A549 (cell line): ENCODE results near the gene EML5. TPM values are rescaled to one million over a fixed set of nuclear protein-coding genes. Genes with fewer than 3 reads are reported as not detected.

Experiments used
- ATAC-seq, 2 experiments: fragments of 200-7000 bp in 1 of 2; fragments of >200 bp in 1 of 2; cut with Nextera tagmentation in 1 of 2; cut with Tn5 transposase in 1 of 2; 3 replicates each; pipeline versions ENCODE4 v1.8.0 to v1.9.1; 2018 to 2020; ENCODE audit warnings: mild to moderate bottlenecking in 1 of 2, moderate library complexity in 1 of 2
- CTCF ChIA-PET: fragments of 300-600 bp; sonication (Branson Sonifier 250); formaldehyde crosslinking; extraction: SDS; loops from one replicate; lab custom pipeline; 2021; ENCODE audit warnings: antibody characterized with exemption, inconsistent platforms; lab: Yijun Ruan, JAX
- POLR2A ChIA-PET: fragments of 350-600 bp; formaldehyde crosslinking; extraction: SDS; loops from one replicate; lab custom pipeline; 2021; ENCODE audit warnings: antibody characterized with exemption, inconsistent platforms; lab: Yijun Ruan, JAX
- DNase-seq, 2 experiments: peaks; one replicate each; pipeline versions ENCODE4 v3.0.0 to v3.0.0-alpha.2; 2011 to 2016; ENCODE audit warnings: low read depth in 1 of 2, low spot score in 1 of 2
- FAIRE-seq: peaks from 2 replicates; lab custom pipeline; 2011; peaks lifted over from hg19 to GRCh38; lab: Jason Lieb, UNC
- H3K27ac ChIP-seq, 2 experiments: fragments of >200 bp; sonication (Bioruptor Twin); formaldehyde crosslinking; 3 replicates each; pipeline ENCODE4 v1.5.1; 2016 to 2017
- H3K4me1 ChIP-seq: fragments of >200 bp; sonication (Bioruptor Twin); formaldehyde crosslinking; 3 replicates; pipeline ENCODE4 v1.6.1; 2016
- H3K4me2 ChIP-seq: fragments of >200 bp; sonication (Bioruptor Twin); formaldehyde crosslinking; 3 replicates; pipeline ENCODE4 v1.6.1; 2016
- H3K4me3 ChIP-seq: fragments of >200 bp; sonication (Bioruptor Twin); formaldehyde crosslinking; 3 replicates; pipeline ENCODE4 v1.5.1; 2016
- H3K9me3 ChIP-seq: fragments of >200 bp; sonication (Bioruptor Twin); formaldehyde crosslinking; 3 replicates; pipeline ENCODE4 v1.6.1; 2016
- ATOH8 ChIP-seq: fragments of 250-450 bp; sonication (Bioruptor Pico); IDR thresholded peaks from 2 replicates; pipeline ENCODE4 v1.5.0; 2020; ENCODE audit warnings: low read depth, mild to moderate bottlenecking, moderate library complexity
- BCL3 ChIP-seq: fragments of >200 bp; sonication (Bioruptor Twin); formaldehyde crosslinking; IDR thresholded peaks from 3 replicates; pipeline ENCODE4 v1.6.1; 2016
- CBX2 ChIP-seq: fragments of 200-600 bp; sonication (generic); IDR thresholded peaks from 2 replicates; pipeline ENCODE4 v1.6.1; 2016; ENCODE audit warnings: low read depth, mild to moderate bottlenecking, borderline replicate concordance
- CHD2 ChIP-seq: fragments of 150-350 bp; IDR thresholded peaks from 2 replicates; pipeline ENCODE4 v1.6.1; 2014; ENCODE audit warnings: low read length; ENCODE audit not compliant: partially characterized antibody
- CHD4 ChIP-seq: fragments of 200-600 bp; sonication (generic); IDR thresholded peaks from 2 replicates; pipeline ENCODE4 v1.6.1; 2016; ENCODE audit warnings: antibody characterized with exemption, mild to moderate bottlenecking, borderline replicate concordance
- EHF ChIP-seq: fragments of 250-450 bp; sonication (Bioruptor Pico); IDR thresholded peaks from 2 replicates; pipeline ENCODE4 v1.5.0; 2020; ENCODE audit warnings: mild to moderate bottlenecking
- EHMT2 ChIP-seq: fragments of 200-600 bp; sonication (generic); IDR thresholded peaks from 2 replicates; pipeline ENCODE4 v1.6.1; 2016; ENCODE audit warnings: antibody characterized with exemption, low read depth, mild to moderate bottlenecking, moderate library complexity
- EP300 ChIP-seq, 2 experiments: fragments of >200 bp; sonication (Bioruptor Twin); formaldehyde crosslinking; IDR thresholded peaks; 2 replicates in 1 of 2; 3 replicates in 1 of 2; pipeline ENCODE4 v1.6.1; 2016 to 2017
- FOSL2 ChIP-seq, 2 experiments: fragments of 450-650 bp in 1 of 2; fragments of >200 bp in 1 of 2; sonication (Bioruptor Twin) in 1 of 2; formaldehyde crosslinking; IDR thresholded peaks; 2 replicates each; pipeline versions ENCODE4 v1.5.0 to v1.6.1; 2016 to 2020; ENCODE audit warnings: mild to moderate bottlenecking in 1 of 2, moderate library complexity in 1 of 2
- FOXS1 ChIP-seq: fragments of 250-450 bp; sonication (Bioruptor Pico); IDR thresholded peaks from 2 replicates; pipeline ENCODE4 v1.5.0; 2020; ENCODE audit warnings: mild to moderate bottlenecking, moderate library complexity
- HOXB13 ChIP-seq: fragments of 250-450 bp; sonication (Bioruptor Pico); IDR thresholded peaks from 2 replicates; pipeline ENCODE4 v1.5.0; 2020; ENCODE audit warnings: low read depth, mild to moderate bottlenecking, moderate library complexity
- JUNB ChIP-seq: fragments of >200 bp; sonication (Bioruptor Twin); formaldehyde crosslinking; IDR thresholded peaks from 2 replicates; pipeline ENCODE4 v1.6.1; 2016
- MAFK ChIP-seq: fragments of 450-650 bp; IDR thresholded peaks from 2 replicates; pipeline ENCODE4 v1.6.1; 2014; ENCODE audit not compliant: partially characterized antibody
- MAZ ChIP-seq: fragments of 150-350 bp; IDR thresholded peaks from 2 replicates; pipeline ENCODE4 v1.6.1; 2014; ENCODE audit warnings: antibody characterized with exemption, low read depth, low read length, borderline replicate concordance
- MYC ChIP-seq: IDR thresholded peaks from 2 replicates; pipeline ENCODE4 v1.6.1; 2012; ENCODE audit warnings: mild to moderate bottlenecking, inconsistent platforms, low read length, improper control_type of control experiment, borderline replicate concordance
- NFE2L2 ChIP-seq: fragments of 150-350 bp; conservative IDR thresholded peaks from 2 replicates; pipeline ENCODE4 v1.6.1; 2014; ENCODE audit warnings: low read length
- NPAS2 ChIP-seq: fragments of 250-450 bp; sonication (Bioruptor Pico); IDR thresholded peaks from 2 replicates; pipeline ENCODE4 v1.8.0; 2022; ENCODE audit warnings: mild to moderate bottlenecking, moderate library complexity, borderline replicate concordance
- NR3C1 ChIP-seq: fragments of >200 bp; sonication (Bioruptor Twin); formaldehyde crosslinking; IDR thresholded peaks from 3 replicates; pipeline ENCODE4 v1.6.1; 2017
- PBX3 ChIP-seq: IDR thresholded peaks from 2 replicates; pipeline ENCODE4 v1.6.1; 2012
- RAD21 ChIP-seq, 2 experiments: fragments of >200 bp in 1 of 2; sonication (Bioruptor Twin) in 1 of 2; formaldehyde crosslinking in 1 of 2; IDR thresholded peaks in 1 of 2; conservative IDR thresholded peaks in 1 of 2; 2 replicates in 1 of 2; 3 replicates in 1 of 2; pipeline ENCODE4 v1.6.1; 2012 to 2018; ENCODE audit warnings: inconsistent platforms in 1 of 2
- RARB ChIP-seq: fragments of 250-450 bp; sonication (Bioruptor Pico); IDR thresholded peaks from 2 replicates; pipeline ENCODE4 v1.8.0; 2021; ENCODE audit warnings: mild to moderate bottlenecking, moderate library complexity
- RCOR1 ChIP-seq: fragments of 150-350 bp; IDR thresholded peaks from 2 replicates; pipeline ENCODE4 v1.6.1; 2014; ENCODE audit warnings: antibody characterized with exemption, low read length, low read depth
- RFX5 ChIP-seq: fragments of 450-650 bp; IDR thresholded peaks from 2 replicates; pipeline ENCODE4 v1.7.1; 2014; ENCODE audit warnings: antibody characterized with exemption, mild to moderate bottlenecking, moderate library complexity
- SMC3 ChIP-seq: fragments of >200 bp; sonication (Bioruptor Twin); formaldehyde crosslinking; IDR thresholded peaks from 3 replicates; pipeline ENCODE4 v1.6.1; 2018; ENCODE audit warnings: inconsistent platforms
- SREBF2 ChIP-seq: fragments of 450-650 bp; IDR thresholded peaks from 2 replicates; pipeline ENCODE4 v1.6.1; 2014; ENCODE audit warnings: mild to moderate bottlenecking, moderate library complexity
- TFCP2L1 ChIP-seq: fragments of 250-450 bp; sonication (Bioruptor Pico); IDR thresholded peaks from 2 replicates; pipeline ENCODE4 v1.5.0; 2021; ENCODE audit warnings: mild to moderate bottlenecking
- ZC3H11A ChIP-seq: fragments of 450-650 bp; IDR thresholded peaks from 2 replicates; pipeline ENCODE4 v1.6.1; 2014; ENCODE audit warnings: antibody characterized with exemption, mild to moderate bottlenecking
- ZFP36 ChIP-seq: fragments of 450-650 bp; IDR thresholded peaks from 2 replicates; pipeline ENCODE4 v1.6.1; 2014; ENCODE audit warnings: borderline replicate concordance; ENCODE audit not compliant: partially characterized antibody
- ZNF302 ChIP-seq: fragments of 250-450 bp; sonication (Bioruptor Pico); IDR thresholded peaks from 2 replicates; pipeline ENCODE4 v1.9.0; 2021; ENCODE audit warnings: inconsistent platforms, mild to moderate bottlenecking, moderate library complexity
- WGBS: methylation state at CpG from one replicate; pipeline ENCODE4 v1.1.6; 2017; ENCODE audit errors: missing lambda C conversion rate; 5-methylcytosine and 5-hydroxymethylcytosine counted together
- polyA plus RNA-seq, 4 experiments: library from polyadenylated mRNA; depleted of rRNA in 3 of 4; stranded (reverse); fragments of >200 nt; fragmentation: RNase III in 1 of 4; extraction: RNeasy Plus Mini Kit Qiagen cat#74134 plus additional on column Dnase treatment in 1 of 4; gene quantifications; 2 replicates in 3 of 4; 3 replicates in 1 of 4; pipeline ENCODE4 v1.2.3, GENCODE V29; 2011 to 2017
- TF ChIP-seq, protein P1 (sequence below): fragments of >200 bp; sonication (Bioruptor Twin); formaldehyde crosslinking; IDR thresholded peaks from 2 replicates; pipeline ENCODE4 v1.6.1; 2016
- TF ChIP-seq, protein P2 (sequence below): IDR thresholded peaks from 2 replicates; pipeline ENCODE4 v1.6.1; 2012
- TF ChIP-seq, protein P3 (sequence below): fragments of >200 bp; sonication (Bioruptor Twin); formaldehyde crosslinking; IDR thresholded peaks from 3 replicates; pipeline ENCODE4 v1.5.1; 2016

EML5 gene
- polyA plus RNA-seq, 2 of the 4 experiments (the other 2 are of a cell fraction): 0.44 to 0.62 TPM

- no peak for TF ChIP-seq RCOR1
- no peak for TF ChIP-seq SMC3
- TF ChIP-seq NPAS2 (CRISPR knock-in tag): no peak
- TF ChIP-seq, all 56 proteins: peak for 0
Observed at GRCh38 chr14:88597601-88598000, 195.2 kb downstream of the EML5 start (continued).

- DNase-seq (no peak), FAIRE-seq (no peak)
- WGBS: 92% methylated on average over 4 of the region's 4 CpGs
- H3K4me1 ChIP-seq: peaks cover 6% of the 10 kb centered on the region; the same call in 2 of the 3 replicates
- H3K4me2 ChIP-seq: no peak overlapping the region
- TF ChIP-seq EHF (CRISPR knock-in tag) (no peak), MYC (no peak), HOXB13 (no peak), RCOR1 (no peak), ZC3H11A (no peak), MAZ (no peak), ZFP36 (no peak), PBX3 (no peak), ATOH8 (CRISPR knock-in tag) (no peak), EHMT2 (no peak), CHD2 (no peak), ZNF302 (CRISPR knock-in tag) (no peak), SREBF2 (no peak), NFE2L2 (no peak)
- TF ChIP-seq, protein P1, sequence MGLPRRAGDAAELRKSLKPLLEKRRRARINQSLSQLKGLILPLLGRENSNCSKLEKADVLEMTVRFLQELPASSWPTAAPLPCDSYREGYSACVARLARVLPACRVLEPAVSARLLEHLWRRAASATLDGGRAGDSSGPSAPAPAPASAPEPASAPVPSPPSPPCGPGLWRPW: no peak
- TF ChIP-seq, all 56 proteins: peak for 0
- H3K4me3 ChIP-seq: no peak overlapping the region
- H3K9me3 ChIP-seq: no peaks in the 10 kb centered on the region
- ATAC-seq: no peak; a peak in 1 of 6 replicates
- ChIA-PET POLR2A (no interaction called here), CTCF (interaction anchor here (1.3 kb wide), 1 partner anchor 30 kb away, joined by 3 read pairs; no protein-coding TSS in a partner anchor)
- no peak overlapping the region for H3K27ac ChIP-seq
Observed at GRCh38 chr14:88597038-88597437, 195.7 kb downstream of the EML5 start.

- ATAC-seq (no peak), FAIRE-seq (no peak), DNase-seq (no peak)
- POLR2A ChIA-PET: no interaction called here
- H3K4me2 ChIP-seq: no peak overlapping the region
- WGBS: 97% methylated on average over 1 of the region's 1 CpG
- peaks cover 31% of the 10 kb centered on the region for H3K4me1 ChIP-seq
- H3K9me3 ChIP-seq: no peaks in the 10 kb centered on the region
- H3K4me3 ChIP-seq: no peak overlapping the region
- TF ChIP-seq, protein P2, sequence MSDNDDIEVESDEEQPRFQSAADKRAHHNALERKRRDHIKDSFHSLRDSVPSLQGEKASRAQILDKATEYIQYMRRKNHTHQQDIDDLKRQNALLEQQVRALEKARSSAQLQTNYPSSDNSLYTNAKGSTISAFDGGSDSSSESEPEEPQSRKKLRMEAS: no peak
- no peak for TF ChIP-seq MAFK
- no peak for TF ChIP-seq NPAS2 (CRISPR knock-in tag)
- no peak for TF ChIP-seq CBX2
- TF ChIP-seq, protein P3, sequence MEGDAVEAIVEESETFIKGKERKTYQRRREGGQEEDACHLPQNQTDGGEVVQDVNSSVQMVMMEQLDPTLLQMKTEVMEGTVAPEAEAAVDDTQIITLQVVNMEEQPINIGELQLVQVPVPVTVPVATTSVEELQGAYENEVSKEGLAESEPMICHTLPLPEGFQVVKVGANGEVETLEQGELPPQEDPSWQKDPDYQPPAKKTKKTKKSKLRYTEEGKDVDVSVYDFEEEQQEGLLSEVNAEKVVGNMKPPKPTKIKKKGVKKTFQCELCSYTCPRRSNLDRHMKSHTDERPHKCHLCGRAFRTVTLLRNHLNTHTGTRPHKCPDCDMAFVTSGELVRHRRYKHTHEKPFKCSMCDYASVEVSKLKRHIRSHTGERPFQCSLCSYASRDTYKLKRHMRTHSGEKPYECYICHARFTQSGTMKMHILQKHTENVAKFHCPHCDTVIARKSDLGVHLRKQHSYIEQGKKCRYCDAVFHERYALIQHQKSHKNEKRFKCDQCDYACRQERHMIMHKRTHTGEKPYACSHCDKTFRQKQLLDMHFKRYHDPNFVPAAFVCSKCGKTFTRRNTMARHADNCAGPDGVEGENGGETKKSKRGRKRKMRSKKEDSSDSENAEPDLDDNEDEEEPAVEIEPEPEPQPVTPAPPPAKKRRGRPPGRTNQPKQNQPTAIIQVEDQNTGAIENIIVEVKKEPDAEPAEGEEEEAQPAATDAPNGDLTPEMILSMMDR: no peak
- no peak for TF ChIP-seq BCL3
- no peak for TF ChIP-seq EP300 (IDR thresholded peaks at IDR 0.05)
- TF ChIP-seq FOSL2 (IDR thresholded peaks at IDR 0.05): no peak
- TF ChIP-seq FOSL2 (CRISPR knock-in tag; IDR thresholded peaks at IDR 0.05): no peak
- no peak for TF ChIP-seq JUNB
- TF ChIP-seq RFX5: no peak
- TF ChIP-seq TFCP2L1 (CRISPR knock-in tag): no peak
- TF ChIP-seq RAD21 (conservative IDR thresholded peaks at IDR 0.05 in 1 of 2, IDR thresholded peaks at IDR 0.05 in 1 of 2): no peak
- TF ChIP-seq NR3C1: no peak
- no peak for TF ChIP-seq CHD4
- TF ChIP-seq RARB: no peak
- no peak for TF ChIP-seq CHD2
- no peak for TF ChIP-seq ZNF302 (CRISPR knock-in tag)
- TF ChIP-seq FOXS1 (CRISPR knock-in tag): no peak
- H3K27ac ChIP-seq: no peak overlapping the region; a peak in 1 of 6 replicates
- CTCF ChIA-PET: no interaction called here
Observed at GRCh38 chr14:88592031-88592430, 200.7 kb downstream of the EML5 start.
